Hepatocyte (in vitro differentiated cells): Measurements from ENCODE around the gene AMH.

Source experiments
- CTCF ChIP-seq: fragments of 200-600 bp; sonication (generic); IDR thresholded peaks from 2 replicates; pipeline ENCODE4 v1.5.1; 2016; ENCODE audit warnings: antibody characterized with exemption, mild to moderate bottlenecking; ENCODE audit not compliant: poor library complexity
- EZH2 ChIP-seq: fragments of 200-600 bp; sonication (generic); IDR thresholded peaks from 2 replicates; pipeline ENCODE4 v1.6.1; 2016; ENCODE audit warnings: antibody characterized with exemption, mild to moderate bottlenecking, borderline replicate concordance

- TF ChIP-seq EZH2 (no peak), CTCF (no peak)
These were observed 39.7 kb upstream of the AMH start for GRCh38 chr19:2209408-2209807.
